GM18909 (cell line): ENCODE data around the gene CMTM3.
"Not testable (repeated sequence)": the region's sequence is repeated elsewhere in the genome, so short reads cannot be mapped to it uniquely, and the experiment has no call there.

Experiments
- ATAC-seq: cut with Tn5 transposase; IDR thresholded peaks from one replicate; pipeline ENCODE4 v1.9.1; 2021; ENCODE audit warnings: mild to moderate bottlenecking; ENCODE audit not compliant: unreplicated experiment, poor library complexity

The CMTM3 gene

GRCh38 chr16:66581246-66581952 lies 23.1 kb upstream of the CMTM3 start:
- no peak for ATAC-seq

- no peak for ATAC-seq
These were observed 18.8 kb upstream of the CMTM3 start for GRCh38 chr16:66585481-66586239.

DNA sequence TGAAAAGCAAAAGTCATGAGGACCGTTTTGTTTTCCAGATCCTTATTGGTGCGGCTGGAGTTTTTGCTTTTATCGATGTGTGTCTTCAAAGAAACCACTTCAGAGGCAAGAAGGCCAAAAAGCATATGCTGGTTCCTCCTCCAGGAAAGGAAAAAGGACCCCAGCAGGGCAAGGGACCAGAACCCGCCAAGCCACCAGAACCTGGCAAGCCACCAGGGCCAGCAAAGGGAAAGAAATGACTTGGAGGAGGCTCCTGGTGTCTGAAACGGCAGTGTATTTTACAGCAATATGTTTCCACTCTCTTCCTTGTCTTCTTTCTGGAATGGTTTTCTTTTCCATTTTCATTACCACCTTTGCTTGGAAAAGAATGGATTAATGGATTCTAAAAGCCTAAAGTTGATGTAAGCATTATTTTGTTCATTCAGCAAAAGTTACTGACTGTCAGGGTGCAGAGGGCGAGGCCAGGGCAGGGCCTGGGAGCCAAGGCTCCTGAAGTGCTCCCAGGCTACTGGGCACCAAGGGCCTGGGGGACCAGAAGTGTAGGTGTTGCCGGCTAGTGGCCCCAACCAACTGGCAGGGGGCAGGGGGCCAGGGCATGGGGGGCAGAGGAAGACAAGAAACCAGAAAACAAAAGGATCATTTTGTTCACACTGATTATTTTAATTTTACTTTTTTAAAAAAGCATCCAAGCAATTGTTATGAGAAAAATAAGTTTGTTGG lies 16.5 kb upstream of the CMTM3 start:
- no peak for ATAC-seq

GRCh38 chr16:66588981-66589713 lies 15.4 kb upstream of the CMTM3 start:
- ATAC-seq, result peak; percentile 83

GRCh38 chr16:66590322-66590721 lies 14.2 kb upstream of the CMTM3 start:
- ATAC-seq, result no peak

DNA sequence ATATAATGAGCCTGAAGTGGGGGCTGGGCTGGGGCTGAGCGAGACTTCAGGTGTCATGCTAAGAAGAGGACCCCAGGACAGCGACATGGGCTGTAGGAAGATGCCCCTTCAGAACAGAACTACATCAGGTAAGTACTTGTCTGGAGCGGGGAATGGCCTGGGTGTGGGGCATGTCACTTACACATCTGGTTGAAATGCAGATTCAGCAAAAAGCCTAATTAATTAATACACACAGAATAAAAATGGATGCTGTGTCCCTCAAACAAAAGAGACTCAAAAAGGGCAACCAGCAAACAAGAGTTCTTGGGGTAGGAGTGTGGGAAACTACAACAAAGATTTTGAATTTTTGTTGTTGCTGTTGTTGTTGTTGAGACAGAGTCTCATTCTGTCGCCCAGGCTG lies 13.5 kb upstream of the CMTM3 start:
- ATAC-seq, result no peak

GRCh38 chr16:66592241-66592640 lies 12.3 kb upstream of the CMTM3 start:
- no peak for ATAC-seq

GRCh38 chr16:66592814-66593213 lies 11.7 kb upstream of the CMTM3 start:
- no peak for ATAC-seq

- ATAC-seq, result no peak
These were observed 9.8 kb upstream of the CMTM3 start for GRCh38 chr16:66594739-66595138.

DNA sequence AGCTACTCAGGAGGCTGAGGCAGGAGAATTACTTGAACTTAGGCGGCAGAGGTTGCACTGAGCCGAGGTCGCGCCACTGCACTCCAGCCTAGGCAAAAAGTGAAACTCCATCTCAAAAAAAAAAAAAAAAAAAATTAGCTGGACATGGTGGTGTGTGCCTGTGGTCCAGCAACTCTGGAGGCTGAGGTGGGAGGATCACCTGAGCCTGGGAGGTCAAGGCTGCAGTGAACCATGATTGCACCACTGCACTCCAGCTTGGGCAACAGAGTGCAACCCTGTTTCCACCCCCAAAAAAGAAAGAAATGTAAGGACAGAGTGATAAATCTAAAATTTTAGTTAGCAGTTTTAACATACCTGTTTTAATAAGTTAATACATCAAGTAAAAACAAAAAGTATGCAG lies 7.9 kb upstream of the CMTM3 start:
- ATAC-seq, result not testable (repeated sequence)

- no peak for ATAC-seq
These were observed 7.3 kb upstream of the CMTM3 start for GRCh38 chr16:66596986-66597848.

- ATAC-seq, result no peak
These were observed 6.4 kb upstream of the CMTM3 start for GRCh38 chr16:66598111-66598510.

- no peak for ATAC-seq
These were observed 4.8 kb upstream of the CMTM3 start for GRCh38 chr16:66599726-66600125.

DNA sequence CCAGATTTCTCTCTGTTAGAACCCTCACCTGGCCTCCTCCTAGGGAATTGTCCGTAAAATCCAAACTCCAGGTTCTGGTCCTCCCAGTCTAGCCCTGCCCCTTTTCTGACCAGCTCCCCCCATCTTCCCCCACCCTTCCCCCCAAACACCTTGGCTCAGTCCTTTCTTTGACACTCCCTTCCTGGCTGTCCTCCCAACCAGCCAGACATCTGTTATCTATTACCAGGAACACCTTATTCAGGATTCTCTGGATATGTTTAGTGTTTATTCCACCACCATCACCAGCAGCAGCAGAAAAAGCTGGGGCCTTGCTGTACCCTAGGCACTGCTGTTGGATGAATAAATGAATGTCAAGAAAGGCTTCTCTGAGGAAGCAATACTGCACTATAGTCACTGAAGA lies 4.0 kb upstream of the CMTM3 start:
- ATAC-seq, result no peak

- no peak for ATAC-seq
These were observed 3.0 kb upstream of the CMTM3 start for GRCh38 chr16:66601471-66601870.

DNA sequence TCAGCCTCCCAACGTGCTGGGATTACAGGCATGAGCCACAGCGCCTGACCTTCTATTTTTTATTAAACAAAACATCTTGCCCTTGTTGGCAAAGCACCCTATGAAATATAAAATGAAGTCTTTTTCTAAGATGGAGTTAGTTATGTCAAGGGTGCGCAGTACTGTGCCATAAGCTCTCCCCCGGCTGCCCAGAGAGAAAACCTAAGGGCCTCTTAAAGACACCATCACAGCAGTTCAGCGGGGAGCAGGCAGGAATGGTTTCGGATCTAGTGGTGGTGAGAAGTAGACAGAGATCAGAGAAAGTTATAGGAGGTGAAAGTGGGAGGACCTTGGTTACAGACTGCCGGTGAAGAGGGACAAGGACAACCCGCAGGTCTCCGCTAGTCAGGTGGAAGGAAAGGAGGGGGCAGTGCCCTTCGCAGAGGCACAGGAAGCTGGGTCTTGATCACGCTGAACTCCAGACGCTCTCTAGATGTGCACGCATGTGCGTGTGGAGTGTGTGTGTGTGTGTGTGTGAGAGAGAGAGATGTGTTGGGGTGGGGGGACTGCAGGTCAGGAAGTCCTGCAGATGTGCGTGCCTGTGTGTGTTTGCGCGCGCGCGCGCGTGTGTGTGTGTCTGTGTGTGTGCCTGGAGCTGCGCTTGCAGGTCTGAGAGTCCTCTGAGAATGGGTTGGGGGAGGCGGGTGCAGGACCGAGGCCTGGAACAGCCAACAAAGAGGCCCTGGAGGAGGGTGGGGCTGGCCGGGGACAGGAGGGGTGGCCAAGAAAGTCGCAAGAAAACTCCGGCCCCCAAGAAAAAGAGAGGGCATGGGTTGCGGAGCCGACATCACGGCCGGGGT lies 748 bp upstream of the CMTM3 start:
- ATAC-seq, result peak; percentile 33

DNA sequence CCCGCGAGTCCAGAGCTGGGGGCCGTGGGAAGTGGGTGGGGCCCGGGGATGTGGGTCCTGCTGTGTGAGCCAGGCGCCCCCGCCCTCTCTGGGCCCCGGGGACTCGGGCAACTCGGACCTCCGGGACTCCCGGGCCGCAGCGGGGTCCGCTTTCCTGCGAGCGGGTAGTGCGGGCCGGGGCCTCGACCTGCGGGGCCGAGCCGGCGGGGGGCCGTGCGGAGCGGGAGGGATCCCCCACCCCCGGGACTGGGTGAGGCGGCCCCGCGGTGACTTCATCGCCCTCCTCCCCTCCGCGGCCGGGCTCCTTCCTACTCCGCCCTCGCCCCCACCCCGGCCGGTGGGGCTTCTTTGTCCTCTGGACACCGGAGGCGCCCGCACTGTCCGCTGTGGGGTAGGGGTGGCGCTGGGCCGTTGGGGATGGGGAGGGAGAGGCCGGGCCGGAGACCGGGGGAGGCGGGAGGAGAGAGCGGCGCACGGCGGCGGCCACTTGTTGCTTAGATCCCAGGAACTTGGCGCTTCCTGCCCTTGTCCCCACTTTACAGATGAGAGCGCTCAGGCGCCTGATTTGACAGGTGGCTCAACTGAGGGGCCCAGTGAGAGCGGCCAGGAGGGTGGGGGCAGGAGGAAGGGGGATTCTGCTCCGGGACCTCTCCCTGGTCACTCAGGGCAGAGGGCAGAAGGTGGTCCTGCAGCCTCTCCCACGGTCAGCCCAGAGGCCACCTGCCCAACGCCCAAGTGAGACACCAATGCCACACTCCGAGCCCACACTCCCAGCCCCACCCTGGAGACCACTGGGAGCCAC lies 874 bp downstream of the CMTM3 start:
- ATAC-seq, result peak; percentile 7
